Measurements from ENCODE around the gene INPP4B.
"Not testable (repeated sequence)": the region's sequence is repeated elsewhere in the genome, so short reads cannot be mapped to it uniquely, and the experiment has no call there.

The INPP4B gene

DNA sequence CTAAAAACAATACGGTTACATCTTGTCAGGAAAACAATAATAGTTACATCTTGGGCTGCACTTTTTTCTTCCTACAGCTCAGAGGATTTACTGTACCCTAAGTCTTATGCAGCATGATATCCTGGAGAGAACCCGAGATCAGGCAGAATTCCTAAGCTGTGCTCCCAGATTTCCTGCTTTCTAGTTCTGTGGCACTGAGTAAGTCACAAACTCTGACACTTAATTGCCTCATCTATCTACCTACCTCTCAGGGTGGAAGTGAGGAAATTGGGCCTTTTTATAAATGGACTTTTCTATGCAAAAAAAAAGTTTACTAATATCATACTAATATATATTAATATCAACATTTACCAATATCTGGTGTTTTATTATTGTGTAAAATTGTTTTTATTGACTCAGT is 438.5 kb downstream of the INPP4B start:
- no peak for DNase-seq (ENCODE audit: low spot score)

DNA sequence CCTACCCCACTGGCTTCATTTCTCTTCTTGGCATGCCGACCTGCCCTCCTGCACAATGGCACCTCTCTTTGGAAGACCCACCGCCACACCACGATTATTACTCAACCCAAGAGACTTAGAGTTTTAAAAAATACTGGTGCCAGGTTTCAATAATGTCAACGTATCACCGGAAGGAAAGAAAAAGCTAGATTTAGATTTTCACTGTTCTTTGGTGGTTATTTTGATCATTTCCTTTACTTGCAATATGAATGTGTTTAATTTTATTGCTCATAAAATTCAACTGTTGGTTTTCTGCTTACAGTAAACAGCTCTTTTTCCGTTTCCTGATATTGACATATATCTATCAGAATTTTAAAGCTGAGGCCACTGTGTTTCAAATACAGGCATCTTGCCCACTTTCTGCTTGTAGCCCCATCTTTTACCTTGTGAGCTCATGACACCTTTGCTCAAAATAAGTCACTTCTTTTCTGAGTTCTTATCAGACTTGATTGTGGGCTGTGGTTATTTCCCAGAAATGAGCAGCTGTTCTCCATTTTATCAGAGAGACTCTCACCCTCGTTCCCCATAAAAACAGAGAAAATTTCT is 439.1 kb downstream of the INPP4B start:
- DNase-seq (ENCODE audit: low spot score), result no peak

DNA sequence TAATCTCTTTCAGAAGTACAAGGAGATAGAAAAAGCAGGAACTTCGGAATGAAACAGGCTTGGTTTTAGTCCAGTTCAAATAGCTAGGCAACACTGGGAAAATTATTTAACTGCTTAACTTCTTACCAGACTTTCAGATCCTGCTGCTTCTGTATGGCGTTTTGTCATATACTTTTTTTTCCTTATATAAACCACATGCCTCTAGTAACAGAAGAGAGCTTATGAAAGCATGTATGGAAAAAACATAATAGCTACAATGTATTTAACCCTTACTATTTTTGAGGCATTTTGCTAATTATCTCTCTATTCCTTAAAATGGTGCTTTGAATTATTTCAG is 439.6 kb downstream of the INPP4B start:
- DNase-seq (ENCODE audit: low spot score), result no peak

- DNase-seq (ENCODE audit: low spot score), result peak; percentile 68
Observed at GRCh38 chr4:142405695-142406498, 440.2 kb downstream of the INPP4B start.

DNA sequence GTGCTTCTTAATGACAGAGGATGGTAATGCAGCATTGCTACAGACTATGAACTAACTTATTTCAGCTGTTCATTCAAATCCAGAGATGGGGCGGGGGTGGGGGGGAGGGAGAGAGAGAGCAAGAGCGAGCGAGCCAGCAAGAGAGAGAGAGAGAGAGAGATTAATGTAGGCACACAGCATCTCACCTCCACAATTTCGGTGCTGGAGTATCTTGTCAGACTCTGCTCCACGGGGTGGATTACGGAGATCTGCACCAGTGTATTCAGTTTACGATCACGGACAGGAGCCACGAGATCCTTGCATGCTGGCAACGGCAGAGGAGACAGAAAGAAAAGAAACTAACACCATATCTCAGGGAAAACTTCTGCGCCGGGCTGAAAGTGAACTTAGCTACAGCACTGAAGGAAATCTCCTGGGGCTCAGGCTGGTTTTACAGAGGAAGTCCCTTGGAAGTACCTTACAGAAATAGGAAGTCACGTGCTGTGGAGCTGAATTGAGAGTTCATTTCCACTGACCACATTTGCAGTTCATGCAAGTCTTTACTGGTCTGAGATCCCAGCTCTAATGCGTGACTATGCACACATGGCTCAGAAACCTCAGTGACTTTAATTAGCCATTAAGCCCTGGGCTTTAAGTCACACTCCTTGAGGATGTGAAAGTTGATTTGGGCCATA is 440.9 kb downstream of the INPP4B start:
- peak; percentile 66 for DNase-seq (ENCODE audit: low spot score)

- peak; percentile 25 for DNase-seq (ENCODE audit: low spot score)
Observed at GRCh38 chr4:142404191-142404611, 441.9 kb downstream of the INPP4B start.

DNA sequence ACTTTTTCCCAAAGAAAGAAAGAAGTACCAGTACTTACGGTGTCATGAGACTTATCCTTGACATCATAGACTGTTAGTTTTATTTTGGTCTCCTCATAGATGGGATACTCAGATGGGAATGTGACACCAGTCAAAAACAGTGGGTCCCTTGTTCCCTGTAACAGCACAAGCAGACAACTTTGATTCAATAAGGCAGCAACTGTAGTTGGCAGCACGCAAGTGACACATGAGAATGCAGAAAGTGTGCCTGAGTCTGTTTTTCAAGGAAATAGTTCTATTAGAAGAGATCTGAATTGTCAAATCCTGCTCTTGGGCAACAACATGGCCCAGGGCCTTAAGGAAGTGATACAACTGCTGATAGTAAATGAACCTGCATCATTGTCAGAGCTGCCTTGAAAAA is 443.2 kb downstream of the INPP4B start:
- no peak for DNase-seq (ENCODE audit: low spot score)

DNA sequence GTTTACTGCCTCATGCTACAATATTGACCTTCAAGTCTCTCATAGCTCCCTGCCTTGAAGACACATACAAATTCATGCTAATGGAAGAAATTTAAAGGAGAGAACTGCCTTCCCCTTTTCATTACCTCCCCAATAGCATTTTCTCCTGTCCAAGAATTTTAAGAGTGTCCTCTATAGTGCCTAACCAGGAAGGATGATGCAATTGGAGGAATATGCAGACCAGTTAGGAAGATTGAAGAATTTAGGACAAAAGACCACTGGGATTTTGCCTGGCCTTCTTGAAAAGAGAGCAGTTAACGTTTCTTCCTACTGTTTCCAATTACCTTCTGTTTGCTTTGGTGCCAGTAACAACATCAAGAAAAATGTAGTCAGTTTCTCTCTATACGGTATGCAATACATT is 443.9 kb downstream of the INPP4B start:
- DNase-seq (ENCODE audit: low spot score), result no peak

- DNase-seq (ENCODE audit: low spot score), result not testable (repeated sequence)
Observed at GRCh38 chr4:142397364-142397991, 448.6 kb downstream of the INPP4B start.

DNA sequence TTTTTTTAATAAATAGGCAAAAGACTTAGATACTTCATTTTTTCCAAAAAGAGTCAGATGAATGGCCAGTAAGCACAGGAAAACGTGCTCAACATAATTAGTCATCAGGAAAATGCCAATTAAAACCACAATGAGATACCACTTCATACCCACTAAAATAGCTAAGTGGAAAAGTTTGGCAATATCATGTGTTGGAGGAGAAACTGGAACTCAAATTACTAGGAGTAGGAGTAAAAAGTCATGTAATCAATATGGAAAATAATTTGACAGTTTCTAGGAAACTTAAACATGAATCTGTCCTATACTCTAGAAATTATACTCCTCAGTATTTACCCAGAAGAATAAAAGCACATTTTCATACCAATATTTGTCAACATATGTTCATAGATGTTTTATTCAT is 449.8 kb downstream of the INPP4B start:
- DNase-seq (ENCODE audit: low spot score), result no peak

GRCh38 chr4:142393127-142393526 is 453.0 kb downstream of the INPP4B start:
- no peak for DNase-seq (ENCODE audit: low spot score)

GRCh38 chr4:142386856-142387255 is 459.2 kb downstream of the INPP4B start:
- no peak for DNase-seq (ENCODE audit: low spot score)

DNA sequence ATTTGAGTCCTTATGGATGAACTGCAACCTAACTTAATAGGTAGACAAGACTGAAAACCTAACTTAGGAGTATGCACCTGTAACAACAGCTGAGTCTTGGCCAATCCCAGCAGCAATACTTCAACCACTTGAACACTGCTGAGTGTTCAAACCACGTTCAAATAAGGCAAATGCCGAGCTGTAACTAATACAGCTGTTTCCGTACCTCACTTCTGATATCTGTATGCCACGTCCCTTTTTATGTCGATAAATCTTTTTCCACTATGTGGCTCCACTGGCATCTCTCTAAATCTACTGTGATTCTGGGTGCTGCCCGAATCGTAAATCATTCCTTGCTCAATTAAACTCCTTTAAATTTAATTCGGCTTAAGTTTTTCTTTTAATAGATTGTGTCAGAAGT is 459.7 kb downstream of the INPP4B start:
- no peak for DNase-seq (ENCODE audit: low spot score)

GRCh38 chr4:142383800-142384470 is 462.2 kb downstream of the INPP4B start:
- DNase-seq (ENCODE audit: low spot score), result no peak

DNA sequence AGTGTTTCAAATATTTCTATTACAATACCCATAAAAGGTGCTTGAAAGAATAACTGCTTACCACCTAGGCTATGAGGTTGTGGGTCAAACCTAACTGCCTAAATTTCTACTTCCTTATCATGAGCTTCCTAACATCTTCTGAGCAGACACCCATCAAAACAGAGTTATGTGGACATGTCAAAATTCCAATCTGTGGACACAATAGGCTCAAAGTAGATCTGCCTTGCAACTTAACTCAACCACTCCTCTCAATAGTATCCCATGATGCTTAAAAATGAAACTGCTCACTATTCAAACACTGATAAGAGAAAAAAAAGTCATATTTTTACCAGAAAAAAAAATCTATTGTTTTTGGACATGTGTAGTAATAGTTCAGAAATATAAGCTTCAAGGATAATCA is 462.7 kb downstream of the INPP4B start:
- DNase-seq (ENCODE audit: low spot score), result no peak

GRCh38 chr4:142380052-142380602 is 466.0 kb downstream of the INPP4B start:
- DNase-seq (ENCODE audit: low spot score), result no peak

DNA sequence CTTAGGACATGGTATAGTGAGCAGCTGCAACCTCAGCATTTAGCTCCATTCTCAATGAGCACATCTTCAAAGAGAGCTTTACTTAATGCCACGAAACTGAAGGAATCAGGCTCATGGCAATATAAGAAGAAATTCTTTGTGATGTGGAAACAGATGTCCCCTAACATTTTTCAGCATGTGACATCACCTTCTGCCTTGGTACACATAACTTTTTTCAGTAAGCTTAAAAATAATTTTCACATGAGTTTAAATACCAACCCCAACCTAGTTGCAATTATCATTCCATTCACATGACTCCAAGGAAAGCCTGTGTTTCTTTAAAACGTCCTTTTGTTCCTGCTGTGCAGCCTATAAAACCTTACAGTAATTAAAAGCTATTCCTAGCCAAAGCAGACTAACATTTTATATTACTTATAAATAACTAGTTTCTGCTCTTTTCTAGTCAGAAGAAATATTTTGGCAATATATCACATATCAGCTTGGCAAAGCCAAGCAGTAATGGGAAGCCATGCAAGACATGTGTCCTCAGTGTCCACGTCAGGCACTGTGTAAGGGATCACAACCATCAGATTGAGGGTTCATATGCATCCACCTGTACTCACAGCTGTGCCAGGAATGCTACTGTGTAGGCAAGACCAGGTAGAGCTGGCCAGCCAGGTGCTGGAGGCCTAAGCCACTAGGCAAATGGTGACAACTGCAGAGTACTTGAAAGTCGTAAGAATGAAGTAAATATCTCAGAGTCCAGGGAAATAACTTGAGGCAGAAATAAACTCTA is 466.6 kb downstream of the INPP4B start:
- DNase-seq (ENCODE audit: low spot score), result peak; percentile 48

DNA sequence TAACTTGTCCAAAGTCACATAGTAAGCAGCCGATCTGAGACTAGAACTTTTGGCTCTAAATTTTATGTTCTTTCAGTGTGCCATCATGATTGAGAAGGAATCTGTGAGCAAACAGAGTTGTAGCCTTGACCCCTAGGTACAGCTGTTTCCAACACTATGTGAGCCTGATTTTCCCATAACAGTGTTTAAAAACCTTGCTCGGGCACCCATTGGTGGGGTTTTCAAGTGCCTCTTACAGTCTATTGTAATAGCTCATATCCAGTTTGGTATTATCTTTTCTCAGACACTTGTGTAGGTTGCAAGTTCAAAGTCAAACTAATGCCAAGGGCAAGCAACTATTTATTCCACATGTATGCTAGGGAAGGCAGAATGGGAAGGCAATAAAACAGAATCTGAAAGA is 467.9 kb downstream of the INPP4B start:
- DNase-seq (ENCODE audit: low spot score), result no peak

- no peak for DNase-seq (ENCODE audit: low spot score)
Observed at GRCh38 chr4:142377342-142378091, 468.6 kb downstream of the INPP4B start.

- DNase-seq (ENCODE audit: low spot score), result no peak
Observed at GRCh38 chr4:142376204-142376603, 469.9 kb downstream of the INPP4B start.
